ENCODE measurements around the gene PCYT2. TPM values are rescaled to one million over a fixed set of nuclear protein-coding genes. Genes with fewer than 3 reads are reported as not detected.

The PCYT2 gene
- total RNA-seq, 4 donors from 2014 or later, result 4.1 to 27.7 (median 18.8) TPM

DNA sequence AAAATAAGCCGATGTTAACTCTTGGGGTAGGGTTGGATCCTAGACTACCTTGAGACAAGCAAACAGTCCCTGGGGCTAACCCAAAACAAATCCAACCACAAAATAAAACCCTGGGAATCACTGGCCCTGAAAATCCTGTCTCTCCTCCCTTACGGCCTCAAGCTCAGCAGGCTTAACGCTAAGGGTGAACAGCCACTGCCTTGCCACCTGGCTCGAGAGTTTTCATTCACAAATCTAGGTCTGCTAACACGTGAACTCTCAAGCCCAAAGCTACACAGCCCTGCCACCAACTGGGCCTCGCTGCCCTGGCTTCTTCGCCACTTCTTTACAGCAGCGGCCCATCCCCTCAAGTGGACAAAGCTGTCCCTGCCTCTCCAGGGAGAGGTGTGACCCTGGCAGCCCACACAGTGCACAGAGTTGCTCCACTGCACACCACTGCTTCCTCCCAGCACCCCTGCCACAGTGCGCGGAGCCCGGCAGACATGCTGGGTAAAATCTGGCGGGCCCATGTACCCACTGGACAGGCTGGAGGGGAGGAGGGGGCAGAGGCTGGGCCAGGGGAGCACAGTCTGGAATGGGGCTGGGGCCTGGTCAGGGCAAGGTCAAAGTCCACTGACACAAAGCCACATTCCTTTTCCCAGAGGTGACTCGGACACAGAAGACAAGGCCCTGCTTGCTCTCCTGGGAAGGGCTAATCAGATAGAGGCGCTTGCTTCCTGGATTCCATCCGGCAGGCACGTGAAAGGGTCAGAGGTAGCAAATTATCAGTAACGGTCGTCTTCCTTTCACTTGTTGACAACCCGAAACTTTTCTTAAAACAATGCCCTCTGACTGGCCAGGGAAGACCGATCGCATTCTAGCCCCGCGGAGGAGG lies 996 bp downstream of the PCYT2 start:
- DNase-seq, result no peak
- Histone ChIP-seq H3K27ac (peak overlapping the region in 1 of 2 donors; percentile 62), H3K36me3 (no peaks in the 10 kb centered on the region), H3K27me3 (no peaks in the 10 kb centered on the region), H3K4me1 (peaks cover 0 to 4% of the 10 kb centered on the region in 2 donors), H3K9me3 (no peaks in the 10 kb centered on the region), H3K4me3 (peak overlapping the region; percentile 46 to 83)
- TF ChIP-seq, protein P1, sequence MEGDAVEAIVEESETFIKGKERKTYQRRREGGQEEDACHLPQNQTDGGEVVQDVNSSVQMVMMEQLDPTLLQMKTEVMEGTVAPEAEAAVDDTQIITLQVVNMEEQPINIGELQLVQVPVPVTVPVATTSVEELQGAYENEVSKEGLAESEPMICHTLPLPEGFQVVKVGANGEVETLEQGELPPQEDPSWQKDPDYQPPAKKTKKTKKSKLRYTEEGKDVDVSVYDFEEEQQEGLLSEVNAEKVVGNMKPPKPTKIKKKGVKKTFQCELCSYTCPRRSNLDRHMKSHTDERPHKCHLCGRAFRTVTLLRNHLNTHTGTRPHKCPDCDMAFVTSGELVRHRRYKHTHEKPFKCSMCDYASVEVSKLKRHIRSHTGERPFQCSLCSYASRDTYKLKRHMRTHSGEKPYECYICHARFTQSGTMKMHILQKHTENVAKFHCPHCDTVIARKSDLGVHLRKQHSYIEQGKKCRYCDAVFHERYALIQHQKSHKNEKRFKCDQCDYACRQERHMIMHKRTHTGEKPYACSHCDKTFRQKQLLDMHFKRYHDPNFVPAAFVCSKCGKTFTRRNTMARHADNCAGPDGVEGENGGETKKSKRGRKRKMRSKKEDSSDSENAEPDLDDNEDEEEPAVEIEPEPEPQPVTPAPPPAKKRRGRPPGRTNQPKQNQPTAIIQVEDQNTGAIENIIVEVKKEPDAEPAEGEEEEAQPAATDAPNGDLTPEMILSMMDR (IDR thresholded peaks at IDR 0.05), result no peak
- no peak for TF ChIP-seq POLR2A (IDR thresholded peaks at IDR 0.05)
- intact Hi-C loops (cut with DNase I; ENCODE audit: low total_unique reads), result no loop called here

- Histone ChIP-seq H3K4me3 (no peak overlapping the region), H3K4me1 (peaks cover 0 to 4% of the 10 kb centered on the region in 2 donors), H3K27me3 (no peaks in the 10 kb centered on the region), H3K27ac (no peak overlapping the region), H3K36me3 (no peaks in the 10 kb centered on the region), H3K9me3 (no peaks in the 10 kb centered on the region)
- intact Hi-C loops (cut with DNase I; ENCODE audit: low total_unique reads), result no loop called here
- no peak for DNase-seq
- no peak for TF ChIP-seq POLR2A (IDR thresholded peaks at IDR 0.05)
- TF ChIP-seq, protein P1 (IDR thresholded peaks at IDR 0.05), result no peak
Observed at GRCh38 chr17:81909231-81909630, 2.0 kb downstream of the PCYT2 start.

DNA sequence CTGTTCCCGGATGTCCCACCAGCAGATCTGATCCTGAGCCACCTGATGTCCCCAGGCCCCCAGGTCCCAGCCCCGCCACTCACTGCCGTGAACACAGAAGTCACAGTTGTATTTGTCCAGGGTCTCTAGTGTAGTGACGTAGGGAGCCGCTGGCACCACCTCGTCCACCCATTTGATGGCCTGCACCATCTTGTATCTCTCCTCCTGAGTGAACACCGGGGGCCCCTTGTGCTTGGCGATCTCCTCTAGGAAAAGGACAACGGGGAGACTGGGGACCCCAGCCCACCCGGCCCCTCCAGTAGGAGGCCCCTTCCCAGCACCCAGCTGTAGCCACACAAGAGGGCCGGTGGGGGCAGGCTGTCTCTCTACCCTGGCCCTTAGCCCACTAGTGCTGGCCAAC lies 2.4 kb downstream of the PCYT2 start:
- H3K27ac ChIP-seq, result no peak overlapping the region
- no peaks in the 10 kb centered on the region for H3K36me3 ChIP-seq
- DNase-seq, result no peak
- TF ChIP-seq, protein P1 (IDR thresholded peaks at IDR 0.05), result no peak
- no peak for TF ChIP-seq POLR2A (IDR thresholded peaks at IDR 0.05)
- no peaks in the 10 kb centered on the region for H3K27me3 ChIP-seq
- intact Hi-C loops (cut with DNase I; ENCODE audit: low total_unique reads), result no loop called here
- H3K4me3 ChIP-seq, result no peak overlapping the region
- peaks cover 0 to 4% of the 10 kb centered on the region in 2 donors for H3K4me1 ChIP-seq
- H3K9me3 ChIP-seq, result no peaks in the 10 kb centered on the region

GRCh38 chr17:81907219-81908145 lies 3.7 kb downstream of the PCYT2 start:
- Histone ChIP-seq H3K4me1 (peaks cover 0 to 7% of the 10 kb centered on the region in 2 donors), H3K4me3 (no peak overlapping the region), H3K27me3 (no peaks in the 10 kb centered on the region), H3K9me3 (no peaks in the 10 kb centered on the region), H3K27ac (no peak overlapping the region), H3K36me3 (no peaks in the 10 kb centered on the region)
- DNase-seq, result peak in 1 of 2 donors; percentile 14
- intact Hi-C loops (cut with DNase I; ENCODE audit: low total_unique reads), result no loop called here
- no peak for TF ChIP-seq POLR2A (IDR thresholded peaks at IDR 0.05)
- TF ChIP-seq, protein P1 (IDR thresholded peaks at IDR 0.05), result no peak

Data from uterus (tissue), 4 donors.